ENCODE data around the gene DUSP22.

DUSP22 gene

DNA sequence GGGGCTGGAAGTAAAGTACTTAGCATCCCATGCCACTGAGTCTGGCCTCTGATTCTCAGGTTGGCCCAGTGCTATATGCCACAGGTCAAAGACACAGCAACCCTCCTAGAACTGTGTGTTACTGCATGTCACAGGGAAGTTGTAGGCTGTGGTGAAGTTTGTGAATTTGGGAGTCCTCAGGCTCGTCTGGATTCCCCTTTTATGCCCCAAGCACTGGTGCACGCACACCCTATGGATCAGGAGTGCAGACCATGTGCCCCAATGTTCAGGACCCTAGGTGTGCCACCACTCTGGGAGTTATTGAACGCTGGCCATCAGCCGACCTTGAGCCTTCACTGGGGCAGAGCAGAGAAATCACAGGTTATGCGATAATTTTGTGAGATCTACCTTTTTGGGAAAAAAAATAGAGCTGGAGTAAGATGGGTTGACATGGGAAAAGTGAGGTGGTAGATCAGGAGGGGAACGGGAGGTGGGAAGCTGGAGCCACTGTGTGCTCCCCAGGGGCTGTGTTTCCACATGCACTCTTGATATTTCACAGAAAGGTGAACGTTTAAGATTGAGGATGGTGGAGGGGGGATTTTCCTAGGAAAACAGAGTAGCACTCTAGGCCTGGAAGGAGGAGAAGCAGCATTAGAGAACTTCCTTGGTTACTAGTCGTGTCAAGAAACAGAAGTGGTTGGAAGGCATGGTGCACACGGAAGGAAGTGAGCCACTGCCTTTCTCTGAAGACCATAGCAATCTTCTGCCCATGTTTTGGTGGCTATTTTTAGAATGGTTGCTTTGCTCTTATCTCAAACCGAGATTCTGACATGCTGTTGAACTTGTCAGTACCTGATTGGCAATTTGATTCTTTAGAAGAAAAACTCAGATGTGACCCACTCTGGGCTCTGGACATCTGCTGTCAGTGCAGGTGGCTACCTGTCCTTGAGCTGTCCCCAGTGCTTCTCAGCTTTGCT lies 44.1 kb downstream of the DUSP22 start:
- in situ Hi-C loops (cut with HindIII; ENCODE audit: low sequenced_read_pairs), result no loop called here

DNA sequence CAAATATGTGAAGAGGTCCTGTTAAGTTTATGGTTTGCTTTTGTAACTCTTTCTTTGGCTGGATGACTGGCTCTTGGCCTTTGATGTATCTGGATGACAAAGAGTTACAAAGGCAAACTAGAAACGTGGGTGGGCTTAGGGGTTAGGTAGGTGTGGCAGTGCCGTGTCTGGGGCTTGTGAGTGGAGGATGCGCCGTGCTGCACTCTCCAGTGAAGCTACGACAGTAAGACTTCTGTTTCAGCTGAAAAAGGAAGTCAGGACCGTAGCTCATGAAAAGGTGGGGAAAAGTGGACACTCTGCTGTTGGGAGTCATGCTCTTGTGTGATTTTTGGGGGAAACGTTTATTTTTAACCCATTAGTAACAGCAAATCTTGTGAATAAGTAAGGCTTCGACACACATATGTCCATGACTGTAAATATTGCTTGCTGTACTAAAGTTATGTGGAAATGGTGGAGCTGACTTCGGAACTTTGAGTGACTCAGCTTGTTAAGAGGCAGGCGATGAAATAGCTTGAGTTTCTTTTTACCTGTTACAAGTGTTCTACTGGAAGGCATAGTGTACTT lies 45.6 kb downstream of the DUSP22 start:
- in situ Hi-C loops (cut with HindIII; ENCODE audit: low sequenced_read_pairs), result no loop called here

DNA sequence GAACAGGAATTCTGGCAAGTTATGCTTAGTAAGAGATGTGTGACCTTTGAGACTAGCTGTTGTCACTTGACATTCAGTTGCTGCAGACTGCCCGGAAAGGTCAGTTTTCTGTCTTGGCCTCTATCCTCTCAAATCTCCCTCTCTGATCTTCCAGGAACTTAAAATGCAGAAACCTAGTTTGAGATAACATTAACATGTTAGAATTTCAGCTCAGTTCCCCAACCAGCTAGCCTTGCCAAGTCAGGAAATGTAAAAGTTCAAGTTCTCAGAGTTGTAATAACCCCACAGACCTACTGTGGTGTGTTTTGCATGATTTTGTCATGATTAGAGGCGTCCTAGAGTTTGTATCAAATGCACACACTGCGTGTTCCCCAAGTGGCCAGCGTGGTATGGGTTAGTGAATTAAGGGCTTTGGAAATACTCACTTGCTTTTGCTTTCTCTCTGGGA lies 46.6 kb downstream of the DUSP22 start:
- in situ Hi-C loops (cut with HindIII; ENCODE audit: low sequenced_read_pairs), result no loop called here

DNA sequence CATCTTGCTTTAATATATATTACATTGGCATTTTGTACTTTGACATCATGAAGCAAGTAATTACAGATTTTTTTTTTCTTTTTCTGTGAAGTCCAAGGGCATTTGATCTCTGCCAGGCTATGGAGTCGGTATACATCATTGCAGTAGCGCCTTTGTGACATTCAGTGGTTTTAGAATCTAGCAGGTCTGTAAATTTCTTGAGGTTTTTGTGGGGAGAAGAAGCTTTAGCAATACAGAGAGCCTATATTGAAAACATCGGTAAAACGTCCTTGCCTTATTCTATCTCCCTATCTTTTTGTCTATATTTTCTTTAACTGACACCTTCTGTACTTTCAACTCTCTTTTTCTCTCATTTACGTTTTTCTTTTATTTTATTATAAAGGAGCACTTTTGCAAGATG lies 47.2 kb downstream of the DUSP22 start:
- in situ Hi-C loops (cut with HindIII; ENCODE audit: low sequenced_read_pairs), result no loop called here

DNA sequence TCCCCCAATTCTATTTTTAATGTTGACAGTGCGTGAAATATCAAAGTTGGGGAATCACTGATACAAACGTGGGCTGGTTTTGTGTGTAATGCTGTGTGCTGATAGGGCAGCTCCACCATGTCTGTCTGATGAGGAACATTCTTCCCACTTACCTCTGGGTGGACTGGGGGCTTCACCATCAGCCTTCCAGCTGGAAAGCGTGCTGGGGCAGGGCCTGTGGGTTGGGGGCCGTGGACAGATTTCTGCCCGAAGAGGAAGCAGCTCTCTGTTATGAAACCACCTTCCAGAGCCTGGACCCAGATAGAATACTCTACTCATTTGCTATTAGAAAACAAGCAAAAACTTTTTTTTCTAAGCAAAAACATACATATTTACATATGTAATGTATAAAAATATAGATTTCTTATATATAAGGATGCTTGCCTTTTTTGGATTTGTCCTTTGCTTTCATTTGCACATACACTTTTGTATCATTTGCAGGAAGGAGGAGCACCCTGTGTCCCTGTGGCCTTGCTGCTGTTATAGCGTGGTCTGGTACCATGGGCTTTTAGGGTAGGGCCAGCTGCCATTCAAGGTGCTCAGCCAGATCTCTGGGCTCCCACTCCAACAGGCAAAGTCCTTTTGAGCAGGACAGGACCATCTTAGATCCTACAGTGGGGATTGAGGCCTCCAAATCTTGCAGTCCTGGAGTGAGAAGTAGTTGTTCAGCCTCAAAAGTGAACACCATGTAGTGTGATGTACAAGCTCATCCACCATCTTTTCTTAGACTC lies 48.1 kb downstream of the DUSP22 start:
- in situ Hi-C loops (cut with HindIII; ENCODE audit: low sequenced_read_pairs), result no loop called here

DNA sequence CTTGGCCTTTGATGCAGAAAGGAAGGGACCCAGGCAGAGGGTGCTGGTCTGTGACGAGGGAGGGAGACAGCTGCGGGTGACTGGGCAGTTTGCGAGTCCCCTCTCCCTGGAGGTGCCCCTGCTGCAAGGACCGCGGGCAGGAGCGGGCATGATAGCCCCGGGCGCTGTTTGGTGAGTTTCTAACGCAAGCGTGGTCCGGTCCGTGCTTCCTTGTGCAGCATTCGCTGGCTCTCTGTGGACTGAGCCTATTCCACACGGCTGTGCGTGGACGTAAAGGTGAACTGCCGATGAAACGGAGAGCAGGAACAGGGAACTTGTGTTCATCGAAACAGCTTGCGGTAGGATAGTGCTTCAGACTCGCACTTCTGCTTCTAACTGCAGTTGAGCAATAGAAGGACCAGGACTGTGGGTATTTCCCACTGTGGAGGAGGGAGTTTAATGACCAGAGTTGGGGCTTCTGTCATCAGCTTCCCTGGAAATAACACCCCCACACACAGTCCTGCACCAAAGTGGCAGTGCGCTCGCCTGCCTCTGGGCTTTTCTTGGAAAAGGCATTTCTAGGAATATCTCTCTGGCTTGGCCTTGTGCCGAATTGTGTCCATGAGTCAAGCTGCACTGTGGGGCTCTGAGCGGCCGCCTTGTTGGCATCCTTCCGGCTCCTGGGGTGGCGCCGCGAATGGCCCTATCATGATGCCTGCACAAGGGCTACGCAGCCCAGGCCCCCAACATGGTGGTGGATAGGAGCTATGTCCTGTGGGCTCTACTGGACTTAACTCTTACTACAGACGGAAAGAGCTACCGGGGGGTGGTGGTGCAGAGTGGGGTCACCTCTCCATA lies 48.9 kb downstream of the DUSP22 start:
- in situ Hi-C loops (cut with HindIII; ENCODE audit: low sequenced_read_pairs), result no loop called here

DNA sequence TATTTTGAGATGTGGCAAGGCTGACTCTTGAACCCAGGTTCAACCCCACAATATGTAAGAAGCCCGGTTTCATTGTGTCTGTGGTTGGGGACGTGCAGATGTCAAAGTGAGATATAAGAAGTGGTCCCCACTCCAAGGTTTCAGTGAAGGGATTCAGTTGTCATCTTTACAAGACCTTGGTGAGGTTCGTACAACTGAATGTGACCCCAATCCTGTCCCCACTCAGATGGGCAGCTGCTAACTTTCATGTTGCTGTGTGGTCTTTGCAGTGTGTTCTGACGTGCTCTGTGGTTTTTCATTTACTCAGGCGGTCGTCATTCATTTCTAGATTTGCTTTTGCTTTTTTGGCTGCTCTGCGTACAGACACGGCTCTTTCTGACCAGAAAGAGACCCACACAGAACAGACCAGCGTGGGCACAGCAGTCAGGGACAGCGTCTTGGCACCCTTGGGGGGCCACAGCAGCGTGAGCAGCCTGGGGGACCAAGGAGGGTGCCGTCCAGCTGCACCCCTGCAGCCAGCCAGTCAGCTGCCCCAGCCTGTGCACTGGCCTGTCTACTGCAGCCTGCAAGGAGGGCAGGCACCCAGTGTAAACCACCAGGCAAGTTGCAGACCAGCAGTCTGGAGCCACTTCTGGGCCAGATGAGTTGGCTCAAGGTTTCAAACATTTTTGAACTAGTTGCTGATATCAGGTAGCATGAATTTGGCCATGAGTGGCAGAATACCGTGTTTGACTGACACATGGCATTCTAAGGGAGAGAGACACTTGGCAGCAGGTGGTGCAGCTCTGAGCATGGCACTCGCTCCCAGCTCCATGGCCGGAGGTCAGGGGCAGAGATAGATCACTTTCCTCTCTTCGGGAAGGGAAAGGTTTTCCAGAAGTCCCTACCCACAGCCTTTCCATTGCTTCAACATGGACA lies 49.9 kb downstream of the DUSP22 start:
- in situ Hi-C loops (cut with HindIII; ENCODE audit: low sequenced_read_pairs), result no loop called here

DNA sequence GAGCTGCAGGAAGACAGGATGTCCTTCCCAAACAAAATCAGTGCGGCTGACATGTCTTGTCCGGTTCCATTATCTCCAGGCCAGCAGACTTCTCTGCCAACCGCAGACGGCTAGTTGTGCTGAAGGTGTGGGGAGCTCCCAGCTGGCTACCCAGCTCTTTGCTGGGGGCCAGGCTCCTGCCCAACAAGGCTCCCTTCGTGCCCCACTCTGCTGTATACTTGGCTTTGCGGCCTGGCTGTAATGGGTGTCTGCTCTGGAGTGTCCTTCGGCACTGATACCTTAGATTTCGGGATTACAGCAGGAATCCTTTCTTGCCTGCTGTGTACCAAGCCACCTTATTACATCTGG lies 50.5 kb downstream of the DUSP22 start:
- in situ Hi-C loops (cut with HindIII; ENCODE audit: low sequenced_read_pairs), result no loop called here

DNA sequence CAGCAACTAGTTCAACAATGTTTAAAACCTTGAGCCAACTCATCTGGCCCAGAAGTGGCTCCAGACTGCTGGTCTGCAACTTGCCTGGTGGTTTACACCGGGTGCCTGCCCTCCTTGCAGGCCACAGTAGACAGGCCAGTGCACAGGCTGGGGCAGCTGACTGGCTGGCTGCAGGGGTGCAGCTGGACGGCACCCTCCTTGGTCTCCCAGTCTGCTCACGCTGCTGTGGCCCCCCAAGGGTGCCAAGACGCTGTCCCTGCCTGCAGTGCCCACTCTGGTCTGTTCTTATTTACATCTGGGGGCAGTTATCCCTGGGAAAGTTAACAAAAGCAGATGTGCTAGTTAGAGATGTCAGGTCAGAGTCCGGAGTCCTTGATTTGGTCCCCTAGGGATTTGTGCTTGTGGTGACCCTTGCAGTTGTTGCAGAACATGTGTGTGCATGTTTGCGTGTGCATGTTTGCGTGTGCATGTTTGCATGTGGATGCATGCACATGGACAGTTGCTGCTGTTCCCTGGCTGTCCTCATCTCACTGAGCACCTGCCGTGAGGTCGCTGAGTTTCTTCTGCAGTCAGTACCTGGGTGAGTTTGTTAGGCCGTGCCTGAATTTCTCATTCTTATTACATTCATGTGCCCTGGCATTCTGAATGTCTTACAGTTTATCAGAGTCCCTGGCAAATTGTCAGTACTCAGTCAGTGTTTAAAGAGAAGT lies 51.1 kb downstream of the DUSP22 start:
- in situ Hi-C loops (cut with HindIII; ENCODE audit: low sequenced_read_pairs), result no loop called here

DNA sequence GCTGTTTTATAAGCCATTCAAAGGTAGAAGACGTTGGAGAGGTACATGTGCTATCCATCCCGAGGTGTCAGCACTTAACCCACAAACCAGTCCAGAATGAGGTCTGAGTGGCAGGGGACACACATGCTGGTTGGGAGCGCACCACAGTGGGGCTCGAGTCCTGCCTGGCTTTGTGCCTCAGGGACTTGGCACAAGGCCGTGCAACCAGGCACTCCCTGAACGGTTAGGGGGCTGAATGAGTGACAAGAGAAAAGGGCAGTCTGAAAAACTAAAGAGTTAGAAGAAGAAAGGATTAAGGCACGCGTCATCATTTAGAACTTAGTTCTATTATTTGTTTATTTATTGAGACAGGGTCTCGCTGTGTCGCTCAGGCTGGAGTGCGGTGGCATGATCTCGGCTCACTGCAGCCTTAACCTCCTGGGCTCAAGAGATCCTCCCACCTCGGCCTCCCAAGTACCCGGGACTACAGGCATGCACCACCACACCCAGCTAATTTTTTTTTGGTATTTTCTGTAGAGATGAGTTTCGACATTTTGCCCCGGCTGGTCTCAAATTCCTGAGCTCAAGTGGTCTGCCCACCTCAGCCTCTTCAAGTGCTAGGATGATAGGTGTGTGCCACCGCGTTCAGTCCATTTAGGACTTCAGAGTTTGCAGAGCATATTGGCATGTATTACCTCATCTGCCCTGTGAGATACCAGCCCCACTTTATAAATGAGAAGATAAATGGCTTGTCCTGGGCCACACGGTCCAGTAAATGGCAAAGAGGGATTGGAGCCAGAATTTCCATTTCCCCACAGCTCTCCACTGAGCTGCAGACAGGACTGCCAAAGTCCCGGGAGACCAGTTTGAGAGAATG lies 51.9 kb downstream of the DUSP22 start:
- in situ Hi-C loops (cut with HindIII; ENCODE audit: low sequenced_read_pairs), result no loop called here

DNA sequence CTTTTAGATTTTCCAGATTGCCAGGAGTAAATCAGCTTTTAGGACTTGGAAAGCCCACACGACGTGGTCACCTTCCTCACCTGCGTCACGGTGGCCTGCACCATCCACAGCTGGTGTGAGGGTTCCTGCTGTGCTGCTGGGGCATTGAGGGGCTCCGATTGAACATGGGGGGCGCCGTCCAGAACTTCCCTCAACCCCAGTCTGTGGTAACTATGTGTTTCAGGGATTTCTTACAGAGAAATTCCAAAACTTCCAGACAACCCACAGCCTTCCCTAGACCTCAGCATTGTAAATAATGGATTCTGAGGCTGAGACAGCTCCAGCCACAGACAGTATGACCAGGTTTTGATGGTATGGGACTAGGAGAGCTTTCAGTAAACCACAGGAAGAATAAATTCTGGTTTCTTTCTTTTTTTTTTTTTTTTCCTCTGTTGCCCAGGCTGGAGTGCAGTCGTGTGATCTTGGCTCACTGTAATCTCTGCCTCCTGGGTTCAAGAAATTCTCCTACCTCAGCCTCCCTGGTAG lies 52.6 kb downstream of the DUSP22 start:
- in situ Hi-C loops (cut with HindIII; ENCODE audit: low sequenced_read_pairs), result no loop called here

DNA sequence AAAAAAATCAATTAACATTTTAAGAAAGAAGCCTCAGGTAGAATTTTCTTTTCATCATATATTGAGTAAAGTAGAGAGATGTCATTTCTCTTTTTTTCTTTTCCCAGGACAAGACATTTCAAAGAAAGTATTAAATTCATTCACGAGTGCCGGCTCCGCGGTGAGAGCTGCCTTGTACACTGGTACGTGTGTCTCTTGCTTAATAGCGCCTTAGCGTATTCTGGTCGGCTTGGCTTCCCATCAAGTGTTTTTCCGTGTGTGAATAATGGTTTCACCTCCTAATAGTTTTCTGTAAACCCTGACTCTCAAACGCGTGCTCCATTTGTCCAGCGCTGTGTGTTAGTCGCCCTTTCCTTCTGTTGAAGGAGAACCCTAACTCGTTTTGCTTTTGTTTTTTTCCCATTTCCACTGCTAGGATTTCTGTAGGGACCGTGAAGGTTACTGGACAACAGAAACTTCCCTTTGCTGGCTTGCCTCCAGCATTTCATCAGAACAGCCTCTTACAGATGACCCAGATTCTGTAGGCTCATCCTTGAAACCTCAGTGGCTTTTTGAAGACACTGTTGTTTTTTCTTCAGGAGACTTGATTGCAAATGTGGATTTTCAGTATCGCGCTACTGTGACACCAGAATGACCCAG lies 53.6 kb downstream of the DUSP22 start:
- in situ Hi-C loops (cut with HindIII; ENCODE audit: low sequenced_read_pairs), result no loop called here

DNA sequence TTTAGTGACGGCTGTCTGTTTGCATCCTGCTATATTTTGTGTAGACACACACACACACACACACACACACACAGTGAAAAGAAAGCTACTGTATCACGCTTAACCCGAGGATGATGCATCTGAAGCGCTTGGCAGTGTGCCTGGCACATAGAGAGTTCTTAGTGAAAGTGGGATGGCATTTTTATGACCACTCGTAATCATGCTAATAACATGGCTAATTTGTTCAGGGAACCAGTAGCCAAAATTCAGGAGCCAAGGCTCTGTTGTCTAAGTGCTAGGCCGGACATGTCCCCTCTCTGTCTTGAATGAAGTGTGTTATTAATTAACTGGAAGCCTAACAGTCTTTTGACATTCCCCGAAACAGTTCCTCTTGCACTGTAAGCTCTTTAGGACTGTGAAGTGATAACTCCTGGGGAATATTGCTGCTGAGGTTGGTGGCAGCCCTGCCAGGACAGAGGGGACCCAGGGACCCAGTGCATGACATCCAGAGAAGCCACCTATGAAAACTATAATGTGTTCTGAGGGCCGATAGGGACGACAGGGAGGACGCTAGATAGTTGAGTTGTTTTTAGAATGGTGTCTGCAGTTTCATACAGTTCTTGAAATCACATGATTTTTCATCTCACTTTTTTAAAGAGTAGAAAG lies 54.2 kb downstream of the DUSP22 start:
- in situ Hi-C loops (cut with HindIII; ENCODE audit: low sequenced_read_pairs), result no loop called here

DNA sequence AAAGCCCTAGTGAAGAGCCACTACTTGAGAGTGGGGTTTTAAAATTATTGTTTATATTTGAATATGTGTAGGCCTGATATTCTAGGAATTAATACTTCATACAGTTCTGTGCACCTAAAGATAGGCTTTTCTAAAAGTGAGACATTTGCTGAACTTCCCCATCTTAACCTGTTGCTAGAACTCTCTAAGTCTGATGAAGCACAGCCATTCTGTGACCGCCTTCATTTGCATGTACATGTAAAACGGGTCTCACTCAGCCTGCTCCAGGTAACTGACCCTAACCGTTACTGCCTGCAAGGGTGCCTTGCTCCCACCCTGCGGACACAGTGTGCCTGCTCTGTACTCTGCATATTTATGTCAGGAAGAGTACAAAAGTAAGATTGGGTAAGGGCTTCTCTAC lies 54.9 kb downstream of the DUSP22 start:
- in situ Hi-C loops (cut with HindIII; ENCODE audit: low sequenced_read_pairs), result no loop called here

DNA sequence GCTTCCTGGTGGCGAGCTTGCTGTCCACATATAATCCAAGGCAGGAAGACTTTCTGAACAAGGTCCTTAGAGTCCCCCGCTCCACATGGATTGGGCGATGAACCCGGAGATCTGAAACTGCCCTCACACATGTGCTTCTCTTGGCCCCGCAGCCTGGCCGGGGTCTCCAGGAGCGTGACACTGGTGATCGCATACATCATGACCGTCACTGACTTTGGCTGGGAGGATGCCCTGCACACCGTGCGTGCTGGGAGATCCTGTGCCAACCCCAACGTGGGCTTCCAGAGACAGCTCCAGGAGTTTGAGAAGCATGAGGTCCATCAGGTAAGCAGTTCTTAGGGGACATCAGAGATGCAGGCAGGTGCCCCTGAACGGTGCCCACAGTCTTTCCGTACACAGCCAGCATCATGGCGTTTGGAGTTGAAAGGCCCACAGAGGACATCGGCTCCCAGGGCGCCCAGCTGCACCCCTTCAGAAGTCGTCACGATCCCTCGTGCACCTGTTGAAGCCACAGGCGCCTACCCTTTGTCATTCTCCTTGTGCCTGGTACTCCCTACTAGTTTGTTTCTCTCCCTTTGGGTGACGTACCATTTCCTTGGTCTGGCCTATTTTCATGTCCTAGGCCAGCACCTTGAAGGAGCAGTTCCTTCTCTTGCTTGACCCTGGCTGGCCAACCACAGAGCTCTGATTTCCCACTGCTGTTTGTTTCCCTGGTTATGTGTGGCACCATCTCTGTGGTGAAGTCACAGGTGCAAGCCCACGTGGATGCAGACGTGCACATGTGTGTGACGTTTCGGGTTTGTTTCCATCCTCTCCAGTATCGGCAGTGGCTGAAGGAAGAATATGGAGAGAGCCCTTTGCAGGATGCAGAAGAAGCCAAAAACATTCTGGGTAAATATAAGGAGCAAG lies 55.9 kb downstream of the DUSP22 start:
- in situ Hi-C loops (cut with HindIII; ENCODE audit: low sequenced_read_pairs), result no loop called here

DNA sequence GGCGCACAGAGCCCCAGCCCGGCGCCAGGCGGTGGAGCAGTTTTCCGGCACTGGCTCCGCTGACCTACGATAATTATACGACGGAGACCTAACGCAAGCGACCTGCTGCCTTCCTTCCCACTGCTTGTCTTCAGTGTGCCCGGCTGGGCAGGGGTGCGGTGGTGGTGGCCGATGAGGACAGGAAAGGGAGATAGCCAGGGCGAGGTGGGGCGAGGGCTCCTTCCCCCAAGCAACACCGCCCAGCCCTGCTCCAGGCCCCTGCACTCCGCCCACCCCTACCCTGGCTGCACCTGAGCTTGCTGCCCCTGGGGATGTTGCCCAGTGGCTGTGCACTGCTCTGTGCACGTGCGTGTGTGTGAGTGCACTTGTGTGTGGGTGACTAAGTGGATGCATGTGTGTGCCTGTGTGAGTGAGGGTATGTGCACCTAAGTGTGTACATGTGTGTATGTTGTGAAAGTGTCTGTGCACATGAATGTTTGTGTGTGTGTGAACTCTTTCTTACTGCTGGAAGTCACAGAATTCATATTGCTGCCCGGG lies 56.6 kb downstream of the DUSP22 start:
- in situ Hi-C loops (cut with HindIII; ENCODE audit: low sequenced_read_pairs), result no loop called here
